NT2/D1 (cell line): Measurements from ENCODE around the gene ABHD6.
A peak's percentile ranks its signal among the peaks of the same experiment; 100 is the strongest.
"Not testable (repeated sequence)": the region's sequence is repeated elsewhere in the genome, so short reads cannot be mapped to it uniquely, and the experiment has no call there.

ENCODE experiments used
- DNase-seq: peaks from one replicate; pipeline ENCODE4 v3.0.0-alpha.2; 2011; ENCODE audit warnings: low read depth, low spot score
- H3K27me3 ChIP-seq: 2 replicates; pipeline ENCODE4 v1.6.0; 2011; ENCODE audit warnings: mild to moderate bottlenecking; ENCODE audit not compliant: insufficient read length, insufficient read depth
- H3K36me3 ChIP-seq: 2 replicates; pipeline ENCODE4 v1.6.1; 2011; ENCODE audit warnings: mild to moderate bottlenecking, low read length, mixed read lengths; ENCODE audit not compliant: insufficient read depth, insufficient read length
- H3K4me1 ChIP-seq: 2 replicates; pipeline ENCODE4 v1.5.1; 2011; ENCODE audit not compliant: insufficient read depth, insufficient read length
- H3K4me3 ChIP-seq: 2 replicates; pipeline ENCODE4 v1.5.1; 2011; ENCODE audit warnings: low read depth; ENCODE audit not compliant: insufficient read length
- H3K9ac ChIP-seq: 2 replicates; pipeline ENCODE4 v1.6.0; 2011; ENCODE audit warnings: low read depth; ENCODE audit not compliant: insufficient read length
- H3K9me3 ChIP-seq: 2 replicates; pipeline ENCODE4 v1.5.1; 2011; ENCODE audit warnings: mild to moderate bottlenecking, low read length; ENCODE audit not compliant: insufficient read depth
- SUZ12 ChIP-seq: IDR thresholded peaks from 2 replicates; pipeline ENCODE4 v1.6.1; 2011; ENCODE audit not compliant: insufficient read length, insufficient read depth; ENCODE audit errors: extremely low read depth
- YY1 ChIP-seq: IDR thresholded peaks from 2 replicates; pipeline ENCODE4 v1.6.1; 2011; ENCODE audit not compliant: insufficient read length, insufficient read depth
- ZNF274 ChIP-seq: IDR thresholded peaks from 2 replicates; pipeline ENCODE4 v1.6.1; 2011; ENCODE audit warnings: mild to moderate bottlenecking, low read depth, low read length

Gene ABHD6

DNA sequence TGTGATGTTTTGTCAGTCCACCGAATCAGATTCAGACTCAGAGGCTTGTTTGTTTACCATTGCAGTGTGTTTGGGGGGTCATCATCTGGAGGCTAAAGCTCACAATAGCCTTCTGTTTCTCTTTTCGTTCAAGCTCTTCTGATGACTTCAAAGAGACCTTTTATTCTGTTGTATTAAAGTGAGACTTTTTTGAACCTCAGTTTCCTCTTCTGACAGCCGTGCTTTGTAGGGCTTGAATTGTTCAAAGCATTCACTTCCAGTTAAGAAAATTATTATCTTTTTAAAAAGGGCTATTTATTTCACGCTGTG lies 96.4 kb downstream of the ABHD6 start:
- H3K4me3 ChIP-seq: no peak overlapping the region
- H3K36me3 ChIP-seq: no peaks in the 10 kb centered on the region
- H3K27me3 ChIP-seq: peaks cover 22% of the 10 kb centered on the region
- H3K9me3 ChIP-seq: no peaks in the 10 kb centered on the region
- peak overlapping the region; percentile 37 for H3K9ac ChIP-seq
- DNase-seq: no peak
- TF ChIP-seq SUZ12 (no peak), YY1 (no peak), ZNF274 (no peak)
- H3K4me1 ChIP-seq: no peaks in the 10 kb centered on the region

DNA sequence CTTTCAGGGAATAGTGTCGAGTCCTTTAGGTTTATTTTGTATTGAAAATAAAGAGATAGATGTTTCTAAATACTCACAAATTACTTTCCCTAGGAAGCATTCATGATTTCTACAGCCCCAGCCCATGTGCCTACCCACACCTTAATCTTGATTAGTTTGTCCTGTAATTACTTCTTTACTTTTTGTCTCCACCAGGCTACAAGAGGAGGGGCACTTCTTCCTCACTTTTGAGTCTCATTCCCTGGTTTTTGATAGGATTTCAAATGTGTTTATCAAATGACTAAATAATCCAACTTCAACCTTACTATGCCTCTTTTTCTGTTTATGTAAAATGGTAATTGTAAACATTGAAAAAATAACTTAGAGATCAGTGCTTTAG lies 96.9 kb downstream of the ABHD6 start:
- Histone ChIP-seq H3K36me3 (no peaks in the 10 kb centered on the region), H3K4me3 (no peak overlapping the region), H3K4me1 (no peaks in the 10 kb centered on the region), H3K27me3 (peaks cover 22% of the 10 kb centered on the region), H3K9me3 (no peaks in the 10 kb centered on the region), H3K9ac (no peak overlapping the region)
- no peak for DNase-seq
- TF ChIP-seq ZNF274: no peak
- no peak for TF ChIP-seq SUZ12
- TF ChIP-seq YY1: no peak

DNA sequence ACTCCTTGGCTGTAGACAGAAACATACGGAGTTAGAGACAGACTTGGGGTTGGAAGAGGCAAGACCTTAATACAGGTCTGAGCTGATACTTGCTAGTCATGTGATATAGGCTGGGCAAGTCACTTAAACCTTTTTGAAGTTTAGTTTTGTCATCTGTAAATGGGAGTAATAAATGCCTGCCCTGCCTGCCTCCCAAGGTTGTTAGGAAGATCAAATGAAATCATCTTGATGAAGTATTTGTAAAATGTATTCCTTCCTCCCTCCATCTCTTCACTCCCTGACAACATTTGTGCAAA lies 98.0 kb downstream of the ABHD6 start:
- Histone ChIP-seq H3K9ac (no peak overlapping the region), H3K36me3 (no peaks in the 10 kb centered on the region), H3K4me3 (no peak overlapping the region), H3K4me1 (no peaks in the 10 kb centered on the region), H3K27me3 (peaks cover 22% of the 10 kb centered on the region), H3K9me3 (no peaks in the 10 kb centered on the region)
- no peak for DNase-seq
- TF ChIP-seq ZNF274 (no peak), YY1 (no peak), SUZ12 (no peak)

GRCh38 chr3:58336135-58336882 lies 98.7 kb downstream of the ABHD6 start:
- H3K4me3 ChIP-seq: no peak overlapping the region
- DNase-seq: no peak
- H3K36me3 ChIP-seq: no peaks in the 10 kb centered on the region
- peaks cover 22% of the 10 kb centered on the region for H3K27me3 ChIP-seq
- no peaks in the 10 kb centered on the region for H3K9me3 ChIP-seq
- H3K4me1 ChIP-seq: no peaks in the 10 kb centered on the region
- TF ChIP-seq YY1 (no peak), SUZ12 (no peak)
- no peak overlapping the region for H3K9ac ChIP-seq

DNA sequence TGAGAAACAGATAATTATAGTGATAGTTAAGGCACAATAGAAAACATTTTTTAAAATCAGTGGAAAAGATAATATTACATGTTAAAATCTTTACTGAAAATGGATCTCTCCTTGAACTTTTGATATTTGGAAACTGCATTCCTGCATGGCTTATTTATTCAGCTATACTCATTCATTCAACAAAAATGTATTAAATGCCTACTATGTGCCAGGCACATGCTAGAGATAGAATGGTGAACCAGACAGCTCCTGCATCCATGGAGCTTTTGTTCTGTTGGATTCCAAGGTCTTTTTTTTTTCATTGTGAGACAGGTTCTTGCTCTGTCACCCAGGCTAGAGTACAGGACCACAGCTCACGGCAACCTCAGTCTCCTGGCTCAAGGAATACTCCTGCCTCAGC lies 99.6 kb downstream of the ABHD6 start:
- TF ChIP-seq YY1: no peak
- TF ChIP-seq ZNF274: no peak
- TF ChIP-seq SUZ12: no peak
- peaks cover 15% of the 10 kb centered on the region for H3K27me3 ChIP-seq
- H3K4me1 ChIP-seq: no peaks in the 10 kb centered on the region
- DNase-seq: no peak
- no peak overlapping the region for H3K9ac ChIP-seq
- H3K9me3 ChIP-seq: no peaks in the 10 kb centered on the region
- H3K36me3 ChIP-seq: no peaks in the 10 kb centered on the region
- no peak overlapping the region for H3K4me3 ChIP-seq

DNA sequence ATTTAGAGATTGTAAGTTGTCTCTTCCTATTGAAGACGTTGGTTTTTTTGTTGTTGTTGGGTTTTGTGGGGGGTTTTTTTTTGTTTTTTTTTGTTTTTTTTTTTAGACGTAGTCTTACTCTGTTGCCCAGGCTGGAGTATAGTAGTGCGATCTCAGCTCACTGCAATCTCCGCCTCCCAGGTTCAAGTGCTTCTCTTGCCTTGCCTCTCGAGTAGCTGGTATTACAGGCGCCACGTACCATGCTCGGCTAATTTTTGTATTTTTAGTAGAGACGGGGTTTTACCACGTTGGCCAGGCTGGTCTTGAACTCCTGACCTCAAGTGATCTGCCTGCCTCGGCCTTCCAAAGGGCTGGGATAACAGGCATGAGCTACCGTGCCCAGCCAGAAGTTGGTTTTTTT lies 101.6 kb downstream of the ABHD6 start:
- H3K9ac ChIP-seq, DNase-seq, H3K27me3 ChIP-seq, H3K9me3 ChIP-seq, H3K36me3 ChIP-seq, H3K4me1 ChIP-seq, H3K4me3 ChIP-seq: not testable (repeated sequence)

- Histone ChIP-seq H3K9ac (no peak overlapping the region), H3K4me1 (no peaks in the 10 kb centered on the region), H3K36me3 (no peaks in the 10 kb centered on the region), H3K27me3 (no peaks in the 10 kb centered on the region), H3K4me3 (no peak overlapping the region), H3K9me3 (no peaks in the 10 kb centered on the region)
- TF ChIP-seq SUZ12: no peak
- no peak for TF ChIP-seq ZNF274
- no peak for TF ChIP-seq YY1
- no peak for DNase-seq
Observed at GRCh38 chr3:58340594-58341244, 103.1 kb downstream of the ABHD6 start.

DNA sequence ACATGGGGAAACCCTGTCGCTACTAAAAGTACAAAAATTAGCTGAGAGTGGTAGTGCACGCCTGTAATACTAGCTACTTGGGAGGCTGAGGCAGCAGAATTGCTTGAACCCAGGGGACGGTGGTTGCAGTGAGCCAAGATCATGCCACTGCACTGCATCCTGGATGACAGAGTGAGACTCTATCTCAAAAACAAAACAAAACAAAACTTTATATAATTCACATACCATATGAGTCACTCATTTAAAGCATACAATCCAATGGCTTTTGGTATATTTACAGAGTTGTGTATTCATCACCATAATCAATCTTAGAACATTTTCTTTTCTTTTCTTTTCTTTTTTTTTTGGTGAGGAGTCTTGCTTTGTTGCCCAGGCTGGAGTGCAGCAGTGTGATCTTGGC lies 103.8 kb downstream of the ABHD6 start:
- no peak for TF ChIP-seq YY1
- TF ChIP-seq ZNF274: no peak
- no peak for TF ChIP-seq SUZ12
- no peaks in the 10 kb centered on the region for H3K4me1 ChIP-seq
- no peak for DNase-seq

More for the DNA sequence above, 103.8 kb downstream of the ABHD6 start:
- no peaks in the 10 kb centered on the region for H3K27me3 ChIP-seq
- no peaks in the 10 kb centered on the region for H3K9me3 ChIP-seq
- H3K4me3 ChIP-seq: no peak overlapping the region
- no peak overlapping the region for H3K9ac ChIP-seq
- H3K36me3 ChIP-seq: no peaks in the 10 kb centered on the region
